ENCODE measurements around the gene TMEM272. TPM values are rescaled to one million over a fixed set of nuclear protein-coding genes. Genes with fewer than 3 reads are reported as not detected.

Gene TMEM272
- total RNA-seq, 1 donor from 2014 or later, result 0.59 TPM

DNA sequence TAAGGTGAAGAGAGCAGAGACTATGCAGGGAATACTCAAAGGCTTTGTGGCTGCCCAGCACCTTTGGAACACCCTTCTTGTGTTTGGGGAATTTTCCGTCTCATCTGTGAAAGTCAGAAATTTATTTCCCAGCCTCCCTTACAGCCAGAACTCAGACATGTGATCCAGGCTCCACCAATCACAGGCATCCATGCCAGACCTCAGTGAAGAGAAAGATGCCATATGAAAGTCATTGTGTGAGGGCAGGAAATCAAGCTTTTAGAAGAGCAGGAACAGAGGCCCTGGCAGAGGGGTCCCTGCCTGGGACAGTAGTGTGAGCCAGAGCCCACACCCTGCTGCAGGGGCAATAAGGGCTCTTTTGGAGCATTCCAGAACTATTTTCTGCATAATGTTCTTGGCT lies 28.9 kb upstream of the TMEM272 start:
- Mint-ChIP-seq H3K4me1 (ENCODE audit: low read depth, unreplicated experiment) (peaks cover 9% of the 10 kb centered on the region), H3K36me3 (ENCODE audit: unreplicated experiment) (peaks cover 9% of the 10 kb centered on the region), H3K9me3 (ENCODE audit: unreplicated experiment) (peaks cover 13% of the 10 kb centered on the region), H3K27me3 (ENCODE audit: unreplicated experiment) (peaks cover 6% of the 10 kb centered on the region), H3K27ac (ENCODE audit: unreplicated experiment) (no peak overlapping the region), H3K4me3 (ENCODE audit: unreplicated experiment) (no peak overlapping the region)
- no peak for DNase-seq
- TF ChIP-seq CTCF (IDR thresholded peaks at IDR 0.05; ENCODE audit: partially characterized antibody, unreplicated experiment), result no peak

DNA sequence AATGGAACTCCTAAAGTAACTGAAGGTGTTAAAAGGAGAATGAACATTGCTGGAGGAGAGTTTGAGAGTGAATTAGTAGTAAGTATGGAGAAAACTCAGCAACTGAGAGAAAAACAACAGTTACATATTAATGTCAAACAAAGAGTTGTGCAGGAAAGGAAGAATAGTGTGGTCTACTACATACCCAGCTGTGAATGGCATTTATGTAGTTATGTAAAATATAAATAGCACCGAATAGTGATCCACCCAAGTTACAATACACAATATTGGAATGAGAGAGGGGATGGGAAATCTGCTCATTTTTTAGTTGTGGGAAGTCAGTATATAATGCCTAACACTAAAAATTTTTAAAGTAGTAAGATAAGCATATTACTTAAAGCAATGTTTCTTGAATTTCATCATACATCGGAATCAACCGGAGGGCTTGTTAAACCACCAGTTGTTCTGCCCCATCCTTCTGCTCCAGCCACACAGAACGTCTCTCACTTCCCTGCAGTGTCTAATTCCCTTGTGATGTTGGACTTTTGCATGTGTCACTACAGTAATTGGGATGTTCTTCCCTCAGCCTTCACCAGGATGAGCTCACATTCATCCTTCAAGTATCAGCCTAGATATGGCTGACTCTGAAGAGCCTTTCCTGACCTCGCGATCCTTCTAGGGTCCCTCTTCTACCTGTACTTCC lies 28.3 kb upstream of the TMEM272 start:
- H3K9me3 Mint-ChIP-seq (ENCODE audit: unreplicated experiment), result peaks cover 13% of the 10 kb centered on the region
- H3K27me3 Mint-ChIP-seq (ENCODE audit: unreplicated experiment), result peaks cover 6% of the 10 kb centered on the region
- H3K4me1 Mint-ChIP-seq (ENCODE audit: low read depth, unreplicated experiment), result peaks cover 10% of the 10 kb centered on the region
- DNase-seq, result no peak
- peaks cover 9% of the 10 kb centered on the region for H3K36me3 Mint-ChIP-seq (ENCODE audit: unreplicated experiment)
- no peak for TF ChIP-seq CTCF (IDR thresholded peaks at IDR 0.05; ENCODE audit: partially characterized antibody, unreplicated experiment)
- H3K27ac Mint-ChIP-seq (ENCODE audit: unreplicated experiment), result no peak overlapping the region
- no peak overlapping the region for H3K4me3 Mint-ChIP-seq (ENCODE audit: unreplicated experiment)

GRCh38 chr13:51870616-51871015 lies 25.6 kb upstream of the TMEM272 start:
- Mint-ChIP-seq H3K27me3 (ENCODE audit: unreplicated experiment) (peaks cover 4% of the 10 kb centered on the region), H3K4me3 (ENCODE audit: unreplicated experiment) (no peak overlapping the region), H3K27ac (ENCODE audit: unreplicated experiment) (no peak overlapping the region), H3K4me1 (ENCODE audit: low read depth, unreplicated experiment) (peaks cover 12% of the 10 kb centered on the region), H3K36me3 (ENCODE audit: unreplicated experiment) (no peaks in the 10 kb centered on the region), H3K9me3 (ENCODE audit: unreplicated experiment) (peaks cover 8% of the 10 kb centered on the region)
- no peak for DNase-seq
- TF ChIP-seq CTCF (IDR thresholded peaks at IDR 0.05; ENCODE audit: partially characterized antibody, unreplicated experiment), result no peak

- no peak overlapping the region for H3K27ac Mint-ChIP-seq (ENCODE audit: unreplicated experiment)
- no peak overlapping the region for H3K4me3 Mint-ChIP-seq (ENCODE audit: unreplicated experiment)
- H3K36me3 Mint-ChIP-seq (ENCODE audit: unreplicated experiment), result no peaks in the 10 kb centered on the region
- peaks cover 6% of the 10 kb centered on the region for H3K27me3 Mint-ChIP-seq (ENCODE audit: unreplicated experiment)
- no peak for TF ChIP-seq CTCF (IDR thresholded peaks at IDR 0.05; ENCODE audit: partially characterized antibody, unreplicated experiment)
- peaks cover 12% of the 10 kb centered on the region for H3K4me1 Mint-ChIP-seq (ENCODE audit: low read depth, unreplicated experiment)
- no peak for DNase-seq
- peaks cover 8% of the 10 kb centered on the region for H3K9me3 Mint-ChIP-seq (ENCODE audit: unreplicated experiment)
Observed at GRCh38 chr13:51869916-51870315, 24.9 kb upstream of the TMEM272 start.

DNA sequence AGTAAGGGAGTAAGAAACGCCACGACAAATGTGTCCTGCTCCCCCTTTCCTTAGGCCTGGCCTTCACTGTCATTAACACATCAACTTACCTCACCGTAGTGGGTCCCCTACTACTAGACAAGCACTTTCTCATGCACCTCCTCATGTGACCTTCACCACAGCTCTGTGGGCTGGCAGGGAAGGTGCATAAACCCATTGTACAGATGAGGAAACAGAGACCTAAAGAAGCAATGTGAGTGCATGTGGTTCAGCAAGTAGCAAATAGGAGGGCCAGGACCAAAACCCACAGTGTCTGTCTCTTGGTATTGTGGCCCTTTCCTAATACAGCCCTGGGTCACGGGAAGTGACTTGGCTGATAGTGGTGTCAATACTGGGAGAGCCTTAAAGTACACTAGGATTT lies 22.1 kb upstream of the TMEM272 start:
- H3K27me3 Mint-ChIP-seq (ENCODE audit: unreplicated experiment), result peaks cover 8% of the 10 kb centered on the region
- no peak for DNase-seq
- H3K9me3 Mint-ChIP-seq (ENCODE audit: unreplicated experiment), result peaks cover 6% of the 10 kb centered on the region
- H3K4me3 Mint-ChIP-seq (ENCODE audit: unreplicated experiment), result no peak overlapping the region
- no peak overlapping the region for H3K27ac Mint-ChIP-seq (ENCODE audit: unreplicated experiment)
- H3K4me1 Mint-ChIP-seq (ENCODE audit: low read depth, unreplicated experiment), result peaks cover 11% of the 10 kb centered on the region
- H3K36me3 Mint-ChIP-seq (ENCODE audit: unreplicated experiment), result no peaks in the 10 kb centered on the region
- no peak for TF ChIP-seq CTCF (IDR thresholded peaks at IDR 0.05; ENCODE audit: partially characterized antibody, unreplicated experiment)

Data from glutamatergic neuron (in vitro differentiated cells).